KMS-11 (cell line): ENCODE measurements around the gene GBGT1.

Experiments
- H2AFZ ChIP-seq: fragments of 200-600 bp; sonication (generic); 2 replicates; pipeline ENCODE4 v1.6.1; 2016; ENCODE audit warnings: antibody characterized with exemption, mixed run types, low read depth
- H3K27ac ChIP-seq: fragments of 200-600 bp; sonication (generic); 2 replicates; pipeline ENCODE4 v1.6.1; 2016; ENCODE audit warnings: mild to moderate bottlenecking, mixed run types
- H3K27me3 ChIP-seq: fragments of 200-600 bp; sonication (generic); 2 replicates; pipeline ENCODE4 v1.6.1; 2017; ENCODE audit warnings: mild to moderate bottlenecking, low read depth, mixed run types, moderate library complexity; ENCODE audit not compliant: insufficient read depth
- H3K36me3 ChIP-seq: fragments of 200-600 bp; sonication (generic); 2 replicates; pipeline ENCODE4 v1.6.1; 2017; ENCODE audit warnings: mild to moderate bottlenecking, mixed run types; ENCODE audit not compliant: insufficient read depth
- H3K4me1 ChIP-seq: fragments of 200-600 bp; sonication (generic); 2 replicates; pipeline ENCODE4 v1.6.1; 2016; ENCODE audit warnings: mild to moderate bottlenecking, low read depth, mixed run types; ENCODE audit not compliant: poor library complexity, severe bottlenecking
- H3K4me2 ChIP-seq: fragments of 200-600 bp; sonication (generic); 2 replicates; pipeline ENCODE4 v1.7.0; 2016; ENCODE audit warnings: mild to moderate bottlenecking, mixed run types
- H3K4me3 ChIP-seq: fragments of 200-600 bp; sonication (generic); IDR thresholded peaks from 2 replicates; pipeline ENCODE4 v1.6.1; 2017; ENCODE audit warnings: low read depth, low read length, mixed read lengths; ENCODE audit not compliant: insufficient read depth
- H3K79me2 ChIP-seq: fragments of 200-600 bp; sonication (generic); 2 replicates; pipeline ENCODE4 v1.6.1; 2016; ENCODE audit warnings: low read depth, mixed run types; ENCODE audit not compliant: insufficient read depth
- H3K9ac ChIP-seq: fragments of 200-600 bp; sonication (generic); 2 replicates; pipeline ENCODE4 v1.6.1; 2016; ENCODE audit warnings: mild to moderate bottlenecking, mixed run types
- H4K20me1 ChIP-seq: fragments of 200-600 bp; sonication (generic); 2 replicates; pipeline ENCODE4 v1.6.1; 2016; ENCODE audit warnings: mild to moderate bottlenecking, mixed run types; ENCODE audit not compliant: insufficient read depth
- TF ChIP-seq, protein P1 (sequence below): fragments of 200-600 bp; sonication (generic); conservative IDR thresholded peaks from 2 replicates; pipeline ENCODE4 v1.6.1; 2017; ENCODE audit warnings: low read depth, mild to moderate bottlenecking, antibody characterized with exemption, low read length, moderate library complexity, mixed read lengths

The GBGT1 gene

DNA sequence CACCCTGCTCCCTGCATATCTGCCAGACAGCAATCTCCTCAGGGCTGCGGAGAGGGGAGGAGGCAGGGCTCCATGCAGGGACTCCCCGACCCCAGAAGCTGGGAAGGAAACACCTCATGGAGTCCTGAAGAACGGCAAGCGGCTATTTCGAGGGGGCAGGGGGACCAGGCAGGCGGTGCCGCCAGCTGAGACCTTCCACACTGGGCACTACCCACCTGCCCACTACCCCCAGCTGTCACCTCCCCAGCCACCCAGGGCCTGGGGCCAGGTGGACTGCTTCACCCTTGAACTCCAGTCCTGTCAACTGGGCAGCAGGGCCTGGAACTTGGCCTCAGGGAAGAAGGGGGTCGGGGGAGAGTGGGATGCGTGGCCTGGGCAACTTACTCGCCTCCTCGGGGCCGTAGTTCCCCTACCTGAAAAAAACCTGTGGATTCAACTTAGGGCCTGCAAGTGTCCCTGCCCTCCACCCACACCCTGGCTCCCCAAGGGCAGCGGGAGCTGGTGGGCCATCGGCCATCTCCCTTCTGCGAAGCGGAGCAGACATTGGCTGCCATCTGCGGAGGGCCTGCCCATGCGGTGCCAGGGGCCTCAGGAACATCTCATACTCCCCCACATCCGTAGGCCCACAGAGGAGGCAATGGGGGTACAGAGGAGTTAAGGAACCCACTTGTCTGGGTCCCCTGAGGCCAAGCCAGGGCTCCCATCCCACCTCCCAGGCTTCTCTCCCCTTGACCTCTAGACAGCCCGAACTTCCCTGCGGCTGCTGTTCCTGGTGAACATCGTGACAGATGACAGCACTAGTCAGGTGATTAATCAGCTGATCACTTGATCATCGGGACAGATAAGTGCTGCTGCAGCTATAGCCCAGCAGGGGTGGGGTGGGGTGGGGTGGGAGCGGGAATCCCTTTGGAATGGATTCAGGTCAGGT, 24.2 kb downstream of the GBGT1 start:
- H3K9ac ChIP-seq, result no peak overlapping the region
- no peaks in the 10 kb centered on the region for H3K27me3 ChIP-seq
- no peaks in the 10 kb centered on the region for H4K20me1 ChIP-seq

DNA sequence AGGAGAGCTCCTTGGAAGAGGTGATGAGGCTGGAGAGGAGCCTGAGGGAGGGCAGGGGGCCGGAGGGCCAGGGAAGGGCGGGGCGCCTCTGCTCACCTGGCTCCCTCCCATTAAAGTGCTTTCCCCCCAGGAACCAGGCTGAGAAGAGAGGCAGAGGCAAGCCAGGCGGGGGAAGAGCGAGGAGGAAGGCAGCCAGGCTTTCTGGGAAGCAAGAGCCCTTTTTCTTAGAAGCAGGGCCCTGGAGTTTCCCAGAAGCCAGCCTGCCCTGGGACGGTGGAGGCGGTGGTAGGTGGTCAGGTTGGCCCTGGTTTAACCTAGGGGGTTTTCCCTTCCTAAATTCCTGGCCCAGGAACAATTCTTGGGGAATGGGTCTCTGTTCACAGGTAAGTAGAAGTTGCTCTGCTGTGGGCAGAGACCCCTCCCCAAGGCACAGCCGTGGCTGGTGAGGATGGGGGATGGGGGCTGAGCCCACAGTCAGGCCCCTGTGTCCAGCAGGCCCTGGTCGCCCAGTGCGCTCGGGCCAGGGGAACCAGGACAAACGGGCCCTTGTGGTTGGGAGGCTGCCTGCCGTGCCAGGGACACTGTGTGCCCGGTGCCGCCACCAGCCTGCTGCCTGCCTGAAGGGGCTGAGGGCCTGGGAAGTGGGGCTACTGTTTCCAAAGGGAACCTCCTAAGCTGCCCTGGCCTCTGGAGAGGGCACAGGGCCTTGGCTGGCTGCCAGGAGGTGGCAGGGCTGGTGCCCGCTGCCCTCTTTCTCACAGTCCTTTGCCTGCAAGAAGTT, 26.1 kb downstream of the GBGT1 start:
- Histone ChIP-seq H4K20me1 (no peaks in the 10 kb centered on the region), H3K27ac (no peak overlapping the region), H2AFZ (no peak overlapping the region), H3K79me2 (no peaks in the 10 kb centered on the region; the same call in 1 of the 2 replicates), H3K36me3 (no peaks in the 10 kb centered on the region), H3K27me3 (no peaks in the 10 kb centered on the region), H3K4me3 (no peak overlapping the region), H3K9ac (no peak overlapping the region), H3K4me1 (no peaks in the 10 kb centered on the region), H3K4me2 (no peak overlapping the region)
- TF ChIP-seq, protein P1, sequence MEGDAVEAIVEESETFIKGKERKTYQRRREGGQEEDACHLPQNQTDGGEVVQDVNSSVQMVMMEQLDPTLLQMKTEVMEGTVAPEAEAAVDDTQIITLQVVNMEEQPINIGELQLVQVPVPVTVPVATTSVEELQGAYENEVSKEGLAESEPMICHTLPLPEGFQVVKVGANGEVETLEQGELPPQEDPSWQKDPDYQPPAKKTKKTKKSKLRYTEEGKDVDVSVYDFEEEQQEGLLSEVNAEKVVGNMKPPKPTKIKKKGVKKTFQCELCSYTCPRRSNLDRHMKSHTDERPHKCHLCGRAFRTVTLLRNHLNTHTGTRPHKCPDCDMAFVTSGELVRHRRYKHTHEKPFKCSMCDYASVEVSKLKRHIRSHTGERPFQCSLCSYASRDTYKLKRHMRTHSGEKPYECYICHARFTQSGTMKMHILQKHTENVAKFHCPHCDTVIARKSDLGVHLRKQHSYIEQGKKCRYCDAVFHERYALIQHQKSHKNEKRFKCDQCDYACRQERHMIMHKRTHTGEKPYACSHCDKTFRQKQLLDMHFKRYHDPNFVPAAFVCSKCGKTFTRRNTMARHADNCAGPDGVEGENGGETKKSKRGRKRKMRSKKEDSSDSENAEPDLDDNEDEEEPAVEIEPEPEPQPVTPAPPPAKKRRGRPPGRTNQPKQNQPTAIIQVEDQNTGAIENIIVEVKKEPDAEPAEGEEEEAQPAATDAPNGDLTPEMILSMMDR, result no peak

More for the DNA sequence above, 24.2 kb downstream of the GBGT1 start:
- Histone ChIP-seq H3K79me2 (peaks cover 7% of the 10 kb centered on the region; the same call in 1 of the 2 replicates), H3K4me1 (peaks cover 5% of the 10 kb centered on the region), H3K4me2 (no peak overlapping the region), H2AFZ (no peak overlapping the region), H3K36me3 (no peaks in the 10 kb centered on the region), H3K27ac (no peak overlapping the region), H3K4me3 (no peak overlapping the region)
- TF ChIP-seq, protein P1, result no peak

DNA sequence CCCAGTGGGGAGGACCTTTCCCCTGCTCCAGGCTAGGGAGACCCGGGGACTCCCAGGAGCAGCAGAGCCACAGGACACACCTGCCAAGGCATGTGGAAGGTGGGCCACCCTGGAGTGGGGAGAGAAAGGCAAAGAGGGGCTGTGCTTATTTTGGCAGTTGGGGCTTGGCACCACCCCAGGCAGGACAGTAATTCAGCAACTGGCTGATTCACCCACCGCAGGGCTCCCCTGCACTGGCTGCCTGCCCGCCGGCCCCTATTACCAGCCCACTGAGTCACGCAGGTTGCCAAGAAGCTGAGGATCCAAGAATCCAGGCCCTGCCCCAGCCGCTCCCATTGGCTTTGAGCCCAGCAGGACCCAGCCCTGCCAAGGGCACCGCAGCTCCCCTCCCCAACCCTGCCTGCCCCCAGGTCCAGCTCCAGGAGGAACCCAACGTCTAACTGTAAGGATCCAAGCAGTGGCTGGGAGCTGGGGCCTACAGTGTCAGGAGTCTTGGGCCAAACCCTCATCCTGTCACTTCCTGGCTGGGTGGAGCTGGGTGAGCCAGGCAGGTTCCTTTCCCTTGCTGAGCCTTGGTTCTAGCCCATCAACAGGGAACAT, 28.5 kb downstream of the GBGT1 start:
- H2AFZ ChIP-seq, result no peak overlapping the region
- no peaks in the 10 kb centered on the region for H3K36me3 ChIP-seq

More for the DNA sequence above, 28.5 kb downstream of the GBGT1 start:
- H4K20me1 ChIP-seq, result no peaks in the 10 kb centered on the region
- TF ChIP-seq, protein P1, result no peak
- no peaks in the 10 kb centered on the region for H3K27me3 ChIP-seq
- H3K4me2 ChIP-seq, result no peak overlapping the region
- no peaks in the 10 kb centered on the region for H3K4me1 ChIP-seq
- no peak overlapping the region for H3K27ac ChIP-seq
- no peak overlapping the region for H3K9ac ChIP-seq
- no peaks in the 10 kb centered on the region; the same call in 1 of the 2 replicates for H3K79me2 ChIP-seq
- no peak overlapping the region for H3K4me3 ChIP-seq
